SK-N-SH (cell line): ENCODE results near the gene GALM. TPM values are rescaled to one million over a fixed set of nuclear protein-coding genes. Genes with fewer than 3 reads are reported as not detected.
"Not testable (repeated sequence)": the region's sequence is repeated elsewhere in the genome, so short reads cannot be mapped to it uniquely, and the experiment has no call there.

Source experiments
- CTCF ChIA-PET: fragments of 300-600, 350-600 bp; formaldehyde crosslinking; extraction: SDS; loops from one replicate; lab custom pipeline; 2021; lab: Yijun Ruan, JAX
- POLR2A ChIA-PET: fragments of 350-600 bp; sonication (Branson Sonifier 250); formaldehyde crosslinking; extraction: SDS; loops from one replicate; lab custom pipeline; 2020; ENCODE audit warnings: antibody characterized with exemption, inconsistent platforms; lab: Yijun Ruan, JAX
- DNase-seq: peaks from one replicate; pipeline ENCODE4 v3.0.0; 2012
- H2AFZ ChIP-seq: fragments of 200-600 bp; sonication (generic); 2 replicates; pipeline ENCODE4 v1.8.1; 2016; ENCODE audit warnings: antibody characterized with exemption, mild to moderate bottlenecking, low read depth
- H3F3A ChIP-seq: fragments of 200-600 bp; sonication (generic); replicated peaks from 2 replicates; pipeline ENCODE3; 2016; ENCODE audit warnings: antibody characterized with exemption, mild to moderate bottlenecking; ENCODE audit not compliant: insufficient read depth
- H3K27ac ChIP-seq, 2 experiments: fragments of 200-500 bp in 1 of 2; fragments of 200-600 bp in 1 of 2; sonication (Bioruptor generic) in 1 of 2; sonication (generic), shearing (Covaris generic) in 1 of 2; 2 replicates each; pipeline versions ENCODE4 v1.5.1 to v1.6.1; 2014 to 2016; ENCODE audit warnings: low read depth in 2 of 2, inconsistent platforms in 1 of 2, low read length in 1 of 2, mild to moderate bottlenecking in 1 of 2, mixed read lengths in 1 of 2
- H3K27me3 ChIP-seq: fragments of 200-600 bp; sonication (generic), shearing (Covaris generic); 2 replicates; pipeline ENCODE4 v1.6.1; 2016; ENCODE audit warnings: mixed run types; ENCODE audit not compliant: insufficient read depth
- H3K36me3 ChIP-seq, 2 experiments: fragments of 200-500 bp in 1 of 2; fragments of 200-600 bp in 1 of 2; sonication (Bioruptor generic) in 1 of 2; sonication (generic) in 1 of 2; replicated peaks in 1 of 2; 2 replicates each; pipeline versions ENCODE3 to v1.5.1; 2014 to 2016; ENCODE audit warnings: low read length in 1 of 2, mild to moderate bottlenecking in 1 of 2; ENCODE audit not compliant: insufficient read depth in 2 of 2, control insufficient read depth in 1 of 2
- H3K4me1 ChIP-seq, 2 experiments: fragments of 200-500 bp in 1 of 2; fragments of 200-600 bp in 1 of 2; sonication (Bioruptor generic) in 1 of 2; sonication (generic), shearing (Covaris generic) in 1 of 2; 2 replicates each; pipeline versions ENCODE4 v1.5.1 to v1.6.1; 2014 to 2016; ENCODE audit warnings: low read depth in 1 of 2, low read length in 1 of 2, mixed run types in 1 of 2; ENCODE audit not compliant: insufficient read depth in 2 of 2, control insufficient read depth in 1 of 2
- H3K4me2 ChIP-seq: fragments of 200-600 bp; sonication (generic), shearing (Covaris generic); 2 replicates; pipeline ENCODE4 v1.6.1; 2017; ENCODE audit warnings: mixed run types
- H3K4me3 ChIP-seq, 2 experiments: fragments of 200-500 bp in 1 of 2; fragments of 200-600 bp in 1 of 2; sonication (Bioruptor generic) in 1 of 2; sonication (generic), shearing (Covaris generic) in 1 of 2; 2 replicates each; pipeline versions ENCODE4 v1.5.1 to v1.8.1; 2014 to 2016; ENCODE audit warnings: low read depth in 2 of 2, inconsistent platforms in 1 of 2, low read length in 1 of 2, mild to moderate bottlenecking in 1 of 2, mixed read lengths in 1 of 2, moderate library complexity in 1 of 2
- H3K79me2 ChIP-seq: fragments of 200-600 bp; sonication (generic); 2 replicates; pipeline ENCODE4 v1.8.1; 2017; ENCODE audit warnings: mild to moderate bottlenecking; ENCODE audit not compliant: insufficient read depth
- H3K9ac ChIP-seq: fragments of 200-600 bp; sonication (generic); 2 replicates; pipeline ENCODE4 v1.6.1; 2017; ENCODE audit warnings: mixed run types
- H3K9me2 ChIP-seq: fragments of 200-600 bp; sonication (generic); 2 replicates; pipeline ENCODE4 v1.6.1; 2017; ENCODE audit warnings: mixed run types
- H3K9me3 ChIP-seq: fragments of 200-600 bp; sonication (generic); 2 replicates; pipeline ENCODE4 v1.6.1; 2017; ENCODE audit warnings: mixed run types, mild to moderate bottlenecking, moderate library complexity
- H4K20me1 ChIP-seq: fragments of 200-600 bp; sonication (generic); 2 replicates; pipeline ENCODE4 v1.6.1; 2017; ENCODE audit warnings: mild to moderate bottlenecking, mixed run types; ENCODE audit not compliant: insufficient read depth
- ELF1 ChIP-seq: IDR thresholded peaks from 2 replicates; pipeline ENCODE4 v1.4.0; 2012
- EP300 ChIP-seq, 2 experiments: IDR thresholded peaks; 2 replicates each; pipeline versions ENCODE4 v1.4.0 to v1.6.1; 2012; ENCODE audit warnings: borderline replicate concordance in 1 of 2, low read depth in 1 of 2, low read length in 1 of 2
- FOXM1 ChIP-seq: IDR thresholded peaks from 2 replicates; pipeline ENCODE4 v1.4.0; 2012; ENCODE audit warnings: low read depth, mild to moderate bottlenecking
- GABPA ChIP-seq: IDR thresholded peaks from 2 replicates; pipeline ENCODE4 v1.4.0; 2012; ENCODE audit warnings: low read depth, mild to moderate bottlenecking
- JUND ChIP-seq: IDR thresholded peaks from 2 replicates; pipeline ENCODE4 v1.4.0; 2012
- MEF2A ChIP-seq: IDR thresholded peaks from 2 replicates; pipeline ENCODE4 v1.4.0; 2012; ENCODE audit warnings: low read depth, borderline replicate concordance
- MXI1 ChIP-seq: IDR thresholded peaks from 2 replicates; pipeline ENCODE4 v1.6.1; 2012; ENCODE audit warnings: mild to moderate bottlenecking, low read depth, low read length, improper control_type of control experiment
- POLR2AphosphoS5 ChIP-seq: IDR thresholded peaks from 2 replicates; pipeline ENCODE4 v1.6.1; 2012; ENCODE audit warnings: low read depth, low read length
- RFX5 ChIP-seq: IDR thresholded peaks from 2 replicates; pipeline ENCODE4 v1.6.1; 2012; ENCODE audit warnings: mild to moderate bottlenecking, improper control_type of control experiment, low read length
- SIN3A ChIP-seq: IDR thresholded peaks from 2 replicates; pipeline ENCODE4 v1.6.1; 2012; ENCODE audit warnings: low read depth, mild to moderate bottlenecking, low read length, moderate library complexity, borderline replicate concordance
- TCF12 ChIP-seq: IDR thresholded peaks from 2 replicates; pipeline ENCODE4 v1.4.0; 2012
- YY1 ChIP-seq: IDR thresholded peaks from 2 replicates; pipeline ENCODE4 v1.4.0; 2012; ENCODE audit warnings: low read depth, mild to moderate bottlenecking
- WGBS: methylation state at CpG from one replicate; pipeline ENCODE4 v1.1.6; 2017; ENCODE audit warnings: low lambda C conversion rate; 5-methylcytosine and 5-hydroxymethylcytosine counted together
- polyA plus RNA-seq, 3 experiments: library from polyadenylated mRNA; depleted of rRNA; stranded (reverse); fragments of >200 nt; gene quantifications; 2 replicates each; pipeline ENCODE4 v1.2.3, GENCODE V29; 2012
- TF ChIP-seq, protein P1 (sequence below): fragments of 200-600 bp; sonication (generic); IDR thresholded peaks from 2 replicates; pipeline ENCODE4 v1.6.1; 2017; ENCODE audit warnings: antibody characterized with exemption, mild to moderate bottlenecking, moderate library complexity
- TF ChIP-seq, protein P2 (sequence below): IDR thresholded peaks from 2 replicates; pipeline ENCODE4 v1.4.0; 2012; ENCODE audit warnings: low read depth, borderline replicate concordance
- TF ChIP-seq, protein P3 (sequence below): fragments of 150-350 bp; IDR thresholded peaks from 2 replicates; pipeline ENCODE4 v1.6.1; 2016; ENCODE audit warnings: mild to moderate bottlenecking, low read depth, low read length
- TF ChIP-seq, protein P4 (sequence below): IDR thresholded peaks from 2 replicates; pipeline ENCODE4; 2012
- TF ChIP-seq, protein P5 (sequence below): fragments of 150-350 bp; IDR thresholded peaks from 2 replicates; pipeline ENCODE4 v1.6.1; 2017; ENCODE audit warnings: antibody characterized with exemption, low read length, low read depth, borderline replicate concordance

GALM gene
- polyA plus RNA-seq, 1 of the 3 experiments (the other 2 are of a cell fraction) = 17.9 TPM

DNA sequence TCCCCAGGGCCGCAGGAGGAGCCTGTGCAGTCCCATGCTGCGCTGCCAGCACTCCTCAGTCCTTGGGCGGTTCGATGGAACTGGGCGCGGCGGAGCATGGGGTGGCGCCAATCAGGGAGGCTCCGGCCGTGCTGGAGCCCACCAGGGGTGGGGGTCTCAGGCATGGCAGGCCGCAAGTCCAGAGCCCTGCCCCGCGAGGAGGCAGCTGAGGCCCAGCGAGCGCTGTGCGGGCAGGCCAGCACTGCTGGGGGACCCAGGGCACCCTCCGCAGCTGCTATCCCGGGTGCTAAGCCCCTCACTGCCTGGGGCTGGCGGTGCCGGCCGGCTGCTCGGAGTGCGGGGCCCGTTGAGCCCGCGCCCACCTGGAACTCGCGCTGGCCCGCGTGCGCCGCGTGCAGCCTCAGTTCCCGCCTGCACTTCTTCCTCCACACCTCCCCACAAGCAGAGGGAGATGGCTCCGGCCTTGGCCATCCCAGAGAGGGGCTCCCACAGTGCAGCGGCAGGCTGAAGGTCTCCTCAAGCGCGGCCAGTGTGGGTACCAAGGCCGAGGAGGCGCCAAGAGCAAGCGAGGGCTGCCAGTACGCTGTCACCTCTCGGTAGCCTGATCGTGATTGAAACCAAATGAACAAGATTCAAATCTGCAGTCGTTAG, 22.8 kb upstream of the GALM start:
- no peak for TF ChIP-seq GABPA
- no peak for TF ChIP-seq YY1
- TF ChIP-seq RFX5 = no peak
- TF ChIP-seq JUND = no peak
- no peak for TF ChIP-seq TCF12
- no peak for TF ChIP-seq ELF1
- TF ChIP-seq, protein P1, sequence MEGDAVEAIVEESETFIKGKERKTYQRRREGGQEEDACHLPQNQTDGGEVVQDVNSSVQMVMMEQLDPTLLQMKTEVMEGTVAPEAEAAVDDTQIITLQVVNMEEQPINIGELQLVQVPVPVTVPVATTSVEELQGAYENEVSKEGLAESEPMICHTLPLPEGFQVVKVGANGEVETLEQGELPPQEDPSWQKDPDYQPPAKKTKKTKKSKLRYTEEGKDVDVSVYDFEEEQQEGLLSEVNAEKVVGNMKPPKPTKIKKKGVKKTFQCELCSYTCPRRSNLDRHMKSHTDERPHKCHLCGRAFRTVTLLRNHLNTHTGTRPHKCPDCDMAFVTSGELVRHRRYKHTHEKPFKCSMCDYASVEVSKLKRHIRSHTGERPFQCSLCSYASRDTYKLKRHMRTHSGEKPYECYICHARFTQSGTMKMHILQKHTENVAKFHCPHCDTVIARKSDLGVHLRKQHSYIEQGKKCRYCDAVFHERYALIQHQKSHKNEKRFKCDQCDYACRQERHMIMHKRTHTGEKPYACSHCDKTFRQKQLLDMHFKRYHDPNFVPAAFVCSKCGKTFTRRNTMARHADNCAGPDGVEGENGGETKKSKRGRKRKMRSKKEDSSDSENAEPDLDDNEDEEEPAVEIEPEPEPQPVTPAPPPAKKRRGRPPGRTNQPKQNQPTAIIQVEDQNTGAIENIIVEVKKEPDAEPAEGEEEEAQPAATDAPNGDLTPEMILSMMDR = no peak
- TF ChIP-seq MXI1 = no peak
- TF ChIP-seq SIN3A = no peak
- no peak for TF ChIP-seq FOXM1
- no peak for TF ChIP-seq MEF2A
- TF ChIP-seq, protein P2, sequence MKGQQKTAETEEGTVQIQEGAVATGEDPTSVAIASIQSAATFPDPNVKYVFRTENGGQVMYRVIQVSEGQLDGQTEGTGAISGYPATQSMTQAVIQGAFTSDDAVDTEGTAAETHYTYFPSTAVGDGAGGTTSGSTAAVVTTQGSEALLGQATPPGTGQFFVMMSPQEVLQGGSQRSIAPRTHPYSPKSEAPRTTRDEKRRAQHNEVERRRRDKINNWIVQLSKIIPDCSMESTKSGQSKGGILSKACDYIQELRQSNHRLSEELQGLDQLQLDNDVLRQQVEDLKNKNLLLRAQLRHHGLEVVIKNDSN = no peak
- TF ChIP-seq, protein P3, sequence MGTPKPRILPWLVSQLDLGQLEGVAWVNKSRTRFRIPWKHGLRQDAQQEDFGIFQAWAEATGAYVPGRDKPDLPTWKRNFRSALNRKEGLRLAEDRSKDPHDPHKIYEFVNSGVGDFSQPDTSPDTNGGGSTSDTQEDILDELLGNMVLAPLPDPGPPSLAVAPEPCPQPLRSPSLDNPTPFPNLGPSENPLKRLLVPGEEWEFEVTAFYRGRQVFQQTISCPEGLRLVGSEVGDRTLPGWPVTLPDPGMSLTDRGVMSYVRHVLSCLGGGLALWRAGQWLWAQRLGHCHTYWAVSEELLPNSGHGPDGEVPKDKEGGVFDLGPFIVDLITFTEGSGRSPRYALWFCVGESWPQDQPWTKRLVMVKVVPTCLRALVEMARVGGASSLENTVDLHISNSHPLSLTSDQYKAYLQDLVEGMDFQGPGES = no peak
- no peak for TF ChIP-seq EP300 (IDR thresholded peaks at IDR 0.05; ENCODE audit: borderline replicate concordance in 1 of 2, low read depth in 1 of 2, low read length in 1 of 2)
- TF ChIP-seq, protein P4, sequence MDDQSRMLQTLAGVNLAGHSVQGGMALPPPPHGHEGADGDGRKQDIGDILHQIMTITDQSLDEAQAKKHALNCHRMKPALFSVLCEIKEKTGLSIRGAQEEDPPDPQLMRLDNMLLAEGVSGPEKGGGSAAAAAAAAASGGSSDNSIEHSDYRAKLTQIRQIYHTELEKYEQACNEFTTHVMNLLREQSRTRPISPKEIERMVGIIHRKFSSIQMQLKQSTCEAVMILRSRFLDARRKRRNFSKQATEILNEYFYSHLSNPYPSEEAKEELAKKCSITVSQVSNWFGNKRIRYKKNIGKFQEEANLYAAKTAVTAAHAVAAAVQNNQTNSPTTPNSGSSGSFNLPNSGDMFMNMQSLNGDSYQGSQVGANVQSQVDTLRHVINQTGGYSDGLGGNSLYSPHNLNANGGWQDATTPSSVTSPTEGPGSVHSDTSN = no peak
- TF ChIP-seq POLR2AphosphoS5 = no peak
- TF ChIP-seq, protein P5, sequence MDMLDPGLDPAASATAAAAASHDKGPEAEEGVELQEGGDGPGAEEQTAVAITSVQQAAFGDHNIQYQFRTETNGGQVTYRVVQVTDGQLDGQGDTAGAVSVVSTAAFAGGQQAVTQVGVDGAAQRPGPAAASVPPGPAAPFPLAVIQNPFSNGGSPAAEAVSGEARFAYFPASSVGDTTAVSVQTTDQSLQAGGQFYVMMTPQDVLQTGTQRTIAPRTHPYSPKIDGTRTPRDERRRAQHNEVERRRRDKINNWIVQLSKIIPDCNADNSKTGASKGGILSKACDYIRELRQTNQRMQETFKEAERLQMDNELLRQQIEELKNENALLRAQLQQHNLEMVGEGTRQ = no peak
- Histone ChIP-seq H3K9me2 (no peaks in the 10 kb centered on the region), H3K36me3 (no peaks in the 10 kb centered on the region), H4K20me1 (no peaks in the 10 kb centered on the region), H3K79me2 (no peaks in the 10 kb centered on the region), H3K27me3 (no peaks in the 10 kb centered on the region), H3K9ac (no peak overlapping the region), H2AFZ (no peak overlapping the region), H3F3A (no peaks in the 10 kb centered on the region), H3K9me3 (no peaks in the 10 kb centered on the region), H3K4me3 (no peak overlapping the region), H3K27ac (no peak overlapping the region), H3K4me2 (no peak overlapping the region), H3K4me1 (no peaks in the 10 kb centered on the region)
- POLR2A ChIA-PET = no interaction called here
- CTCF ChIA-PET = no interaction called here
- no peak for DNase-seq
- 96% methylated on average over 31 of the region's 45 CpGs for WGBS

DNA sequence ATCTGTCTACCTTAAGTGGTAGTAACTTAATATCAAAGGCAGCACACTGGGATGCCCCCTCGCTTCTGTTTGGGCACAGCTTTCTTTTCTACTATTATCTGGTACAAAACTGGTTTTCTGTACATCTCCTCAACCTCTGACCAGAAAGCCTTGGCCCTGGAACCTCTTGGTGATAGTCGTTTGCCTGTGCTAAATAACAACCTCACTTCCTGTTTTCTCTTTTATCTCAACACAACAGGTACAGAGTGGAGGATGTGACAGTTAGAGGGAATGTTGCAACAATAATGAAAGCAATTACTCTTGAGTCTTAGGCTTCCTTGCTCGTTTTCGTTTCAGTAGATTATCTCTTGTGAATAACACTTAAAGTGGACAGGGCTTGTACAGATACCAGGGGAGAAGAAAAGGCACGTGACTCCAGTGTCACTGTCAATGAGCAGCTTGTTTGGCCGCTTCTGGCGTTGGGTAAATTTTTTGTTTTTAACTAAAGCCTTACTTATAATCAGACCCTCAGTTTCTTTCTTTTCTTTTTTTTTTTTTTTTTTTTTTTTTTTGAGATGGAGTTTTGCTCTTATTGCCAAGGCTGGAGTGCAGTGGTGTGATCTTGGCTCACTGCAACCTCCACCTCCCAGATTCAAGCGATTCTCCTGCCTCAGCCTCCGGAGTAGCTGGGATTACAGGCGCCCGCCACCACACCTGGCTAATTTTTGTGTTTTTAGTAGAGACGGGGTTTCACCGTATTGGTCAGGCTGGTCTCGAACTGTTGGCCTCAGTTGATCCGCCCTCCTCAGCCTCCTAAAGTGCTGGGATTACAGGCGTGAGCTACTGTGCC, 22.0 kb upstream of the GALM start:
- H3K79me2 ChIP-seq, H3K4me1 ChIP-seq, H3K36me3 ChIP-seq, H3K27ac ChIP-seq, H3K9me2 ChIP-seq, H3K4me2 ChIP-seq, H3K9ac ChIP-seq, H2AFZ ChIP-seq, H3K4me3 ChIP-seq, POLR2A ChIA-PET, H3K27me3 ChIP-seq, H4K20me1 ChIP-seq, H3K9me3 ChIP-seq, H3F3A ChIP-seq, DNase-seq: not testable (repeated sequence)
- CTCF ChIA-PET = interaction anchor here (0.9 kb wide), 1 partner anchor 40 kb away, joined by 4 read pairs; no protein-coding TSS in a partner anchor
- 83% methylated on average over 16 of the region's 16 CpGs for WGBS
